Measurements from ENCODE around the gene ULBP1.
"Not testable (repeated sequence)": the region's sequence is repeated elsewhere in the genome, so short reads cannot be mapped to it uniquely, and the experiment has no call there.

Gene ULBP1

DNA sequence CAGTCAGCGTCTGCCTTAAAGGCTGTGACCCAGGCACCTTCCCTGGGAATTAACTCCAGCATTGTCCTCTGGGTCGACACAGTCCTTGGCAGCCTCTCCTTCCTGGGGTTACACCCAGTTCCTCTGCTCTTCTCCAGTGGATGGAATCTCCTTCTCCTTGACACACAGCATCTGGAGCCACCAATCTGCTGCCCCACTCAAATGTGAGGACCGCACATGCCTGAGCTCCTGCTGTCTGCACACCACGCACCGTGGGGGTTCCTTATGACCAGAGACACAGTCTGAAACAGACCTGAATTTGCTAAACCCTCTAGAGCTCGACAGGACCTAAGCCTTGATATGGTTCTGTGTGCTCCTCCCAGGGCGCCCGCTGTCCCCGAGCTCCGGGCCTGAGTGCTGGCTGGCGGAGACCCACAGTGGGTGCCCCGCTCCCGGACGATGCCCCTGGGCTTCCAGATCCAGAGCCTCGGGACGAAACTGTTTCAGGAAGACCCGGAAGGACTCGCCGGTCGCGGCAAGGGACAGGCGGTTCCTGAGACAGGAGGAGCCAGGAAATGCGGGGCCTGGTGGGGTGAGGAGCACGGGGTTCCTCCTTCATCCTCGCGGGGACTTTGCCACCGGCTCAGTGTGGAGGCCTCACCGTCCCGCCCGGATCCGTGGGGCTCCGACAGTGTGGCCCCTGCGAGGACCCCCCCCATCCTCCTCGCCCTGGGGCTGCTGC is 38.3 kb upstream of the ULBP1 start:
- in situ Hi-C loops (cut with MboI; ENCODE audit: low pct_unique_long_range_greater_than_20kb, low sequenced_read_pairs, unreplicated experiment) = no loop called here
- TF ChIP-seq CTCF (IDR thresholded peaks at IDR 0.05; ENCODE audit: extremely low read depth, insufficient read depth, missing control alignments) = no peak
- no peak for DNase-seq (ENCODE audit: low spot score)

- in situ Hi-C loops (cut with MboI; ENCODE audit: low pct_unique_long_range_greater_than_20kb, low sequenced_read_pairs, unreplicated experiment) = no loop called here
- TF ChIP-seq CTCF (IDR thresholded peaks at IDR 0.05; ENCODE audit: extremely low read depth, insufficient read depth, missing control alignments) = peak; percentile 83
- no peak for DNase-seq (ENCODE audit: low spot score)
Measured at GRCh38 chr6:149925974-149926777, 37.6 kb upstream of the ULBP1 start.

DNA sequence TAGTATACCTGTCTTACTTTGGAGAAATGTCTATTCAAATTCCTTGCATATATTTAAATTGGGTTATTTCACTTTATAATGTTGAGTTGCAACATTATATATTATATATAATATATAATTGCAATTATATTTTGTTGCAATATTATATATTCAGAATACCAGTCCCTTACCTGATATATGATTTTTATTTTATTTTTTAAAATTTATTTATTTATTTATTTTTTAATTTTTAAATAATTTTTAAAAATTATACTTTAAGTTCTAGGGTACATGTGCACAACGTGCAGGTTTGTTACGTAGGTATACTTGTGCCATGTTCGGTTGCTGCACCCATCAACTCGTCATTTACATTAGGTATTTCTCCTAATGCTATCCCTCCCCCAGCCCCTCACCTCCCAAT is 36.7 kb upstream of the ULBP1 start:
- DNase-seq (ENCODE audit: low spot score); in situ Hi-C loops (cut with MboI; ENCODE audit: low pct_unique_long_range_greater_than_20kb, low sequenced_read_pairs, unreplicated experiment): not testable (repeated sequence)

DNA sequence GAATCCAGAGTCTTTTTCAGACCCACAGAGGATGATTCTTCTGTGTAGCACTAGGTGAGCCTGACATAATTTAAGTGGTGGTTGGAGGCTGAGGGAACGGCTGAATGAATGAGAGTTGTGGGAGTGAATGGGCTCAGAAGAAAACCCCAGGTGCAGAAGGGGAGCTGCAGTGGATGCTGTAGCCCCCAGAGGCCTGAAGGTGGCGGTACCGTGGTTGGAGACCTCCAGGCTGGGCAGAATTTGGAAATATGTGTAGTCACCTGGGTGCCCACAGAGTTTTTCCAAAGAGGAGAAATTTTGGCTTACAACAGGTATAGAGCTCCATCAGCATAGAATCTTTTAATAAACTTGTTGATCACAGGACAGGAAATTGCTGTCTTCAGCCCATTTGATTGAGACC is 34.3 kb upstream of the ULBP1 start:
- no peak for DNase-seq (ENCODE audit: low spot score)
- in situ Hi-C loops (cut with MboI; ENCODE audit: low pct_unique_long_range_greater_than_20kb, low sequenced_read_pairs, unreplicated experiment) = no loop called here
- TF ChIP-seq CTCF (IDR thresholded peaks at IDR 0.05; ENCODE audit: extremely low read depth, insufficient read depth, missing control alignments) = peak; percentile 29

- in situ Hi-C loops (cut with MboI; ENCODE audit: low pct_unique_long_range_greater_than_20kb, low sequenced_read_pairs, unreplicated experiment) = no loop called here
- DNase-seq (ENCODE audit: low spot score) = no peak
- no peak for TF ChIP-seq CTCF (IDR thresholded peaks at IDR 0.05; ENCODE audit: extremely low read depth, insufficient read depth, missing control alignments)
Measured at GRCh38 chr6:149931501-149931900, 32.2 kb upstream of the ULBP1 start.

DNA sequence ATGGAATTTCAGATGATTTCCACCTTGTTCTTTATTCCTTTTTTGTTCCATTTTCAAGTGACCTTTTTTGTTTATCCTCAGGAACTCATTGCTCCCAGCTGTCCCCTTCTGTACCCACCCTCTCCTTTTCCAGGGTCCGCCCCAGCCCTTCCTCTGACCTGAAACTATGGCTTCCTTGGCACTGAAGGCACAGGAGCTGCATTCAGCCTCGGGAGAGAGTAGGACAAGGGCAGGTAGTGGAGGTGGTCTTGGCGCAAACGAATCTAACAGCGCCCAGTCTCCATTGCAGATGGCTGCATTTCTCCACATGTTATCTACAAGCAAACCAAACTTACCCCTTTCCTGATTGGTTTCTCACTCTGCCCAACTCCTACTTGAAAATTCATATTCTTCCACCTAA is 30.7 kb upstream of the ULBP1 start:
- no peak for DNase-seq (ENCODE audit: low spot score)
- no peak for TF ChIP-seq CTCF (IDR thresholded peaks at IDR 0.05; ENCODE audit: extremely low read depth, insufficient read depth, missing control alignments)
- in situ Hi-C loops (cut with MboI; ENCODE audit: low pct_unique_long_range_greater_than_20kb, low sequenced_read_pairs, unreplicated experiment) = no loop called here

GRCh38 chr6:149933461-149933860 is 30.3 kb upstream of the ULBP1 start:
- TF ChIP-seq CTCF (IDR thresholded peaks at IDR 0.05; ENCODE audit: extremely low read depth, insufficient read depth, missing control alignments) = no peak
- no peak for DNase-seq (ENCODE audit: low spot score)
- in situ Hi-C loops (cut with MboI; ENCODE audit: low pct_unique_long_range_greater_than_20kb, low sequenced_read_pairs, unreplicated experiment) = no loop called here
